ENCODE measurements around the gene ALKBH5.
A peak's percentile ranks its signal among the peaks of the same experiment; 100 is the strongest.

Gene ALKBH5

DNA sequence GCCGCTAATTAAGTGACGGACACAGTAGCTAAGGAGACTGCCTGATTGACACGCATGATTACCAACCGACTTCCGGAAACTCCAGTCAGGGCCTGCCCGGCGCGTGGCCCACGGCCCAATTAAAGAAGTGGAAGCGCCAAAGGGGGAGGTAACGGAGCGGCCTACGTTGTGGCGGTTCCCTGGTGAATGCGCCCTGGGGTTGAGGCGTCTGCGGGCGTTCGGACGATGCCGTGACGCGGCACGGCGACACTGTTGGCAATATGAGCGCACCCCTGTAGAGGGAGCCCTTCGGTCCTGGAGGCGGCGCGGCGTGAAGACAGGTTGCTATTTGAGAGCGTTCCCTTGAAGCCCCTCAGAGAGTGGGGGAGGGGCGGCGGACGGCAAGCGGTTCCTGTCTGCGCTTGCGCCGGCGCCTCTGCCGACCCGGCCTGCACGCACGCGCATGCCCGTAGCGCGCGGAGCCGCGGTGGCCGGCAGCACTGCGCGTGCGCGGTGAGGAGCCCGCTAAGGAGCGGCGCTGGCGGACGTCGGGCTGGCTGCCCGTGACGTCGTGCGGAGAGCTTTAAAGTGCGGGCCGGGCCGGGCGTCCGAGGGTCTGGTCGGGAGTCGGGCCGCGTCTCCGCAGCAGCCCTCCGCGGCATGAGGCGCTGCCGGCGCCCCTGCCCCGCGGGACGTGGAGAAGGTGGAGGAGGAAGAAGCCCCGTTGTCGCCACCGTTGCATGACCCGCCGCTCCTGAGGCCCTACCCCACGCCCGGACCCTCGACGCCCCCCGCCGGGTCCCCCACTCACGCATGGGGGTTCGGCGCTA, at the start of gene ALKBH5:
ALKBH5 (plus strand) TSS at position 495 of the 809 bp plus-strand sequence. CDS start 416 bp downstream, outside the sequence.
- Histone ChIP-seq H3K4me1 (ENCODE audit: control insufficient read depth in 2 of 2, insufficient read depth in 2 of 2, low read length in 2 of 2) (peaks cover 47 to 55% of the 10 kb centered on the region in 2 donors), H3K9ac (ENCODE audit: low read depth in 1 of 2, low read length in 2 of 2) (peak within 1 kb of the TSS; percentile 89 to 93), H3K36me3 (ENCODE audit: control insufficient read depth in 2 of 2, insufficient read depth in 2 of 2, low read length in 2 of 2) (peaks cover 5 to 7% of the 10 kb centered on the region in 2 donors), H3K27me3 (ENCODE audit: control insufficient read depth in 2 of 2, insufficient read depth in 2 of 2, low read length in 2 of 2) (no peaks in the 10 kb centered on the region), H3K4me3 (ENCODE audit: low read length in 2 of 2) (peak within 1 kb of the TSS; percentile 89), H3K9me3 (ENCODE audit: control insufficient read depth in 2 of 2, low read length in 2 of 2) (no peaks in the 10 kb centered on the region), H3K27ac (ENCODE audit: low read depth in 2 of 2, low read length in 2 of 2) (peak within 1 kb of the TSS; percentile 98)

DNA sequence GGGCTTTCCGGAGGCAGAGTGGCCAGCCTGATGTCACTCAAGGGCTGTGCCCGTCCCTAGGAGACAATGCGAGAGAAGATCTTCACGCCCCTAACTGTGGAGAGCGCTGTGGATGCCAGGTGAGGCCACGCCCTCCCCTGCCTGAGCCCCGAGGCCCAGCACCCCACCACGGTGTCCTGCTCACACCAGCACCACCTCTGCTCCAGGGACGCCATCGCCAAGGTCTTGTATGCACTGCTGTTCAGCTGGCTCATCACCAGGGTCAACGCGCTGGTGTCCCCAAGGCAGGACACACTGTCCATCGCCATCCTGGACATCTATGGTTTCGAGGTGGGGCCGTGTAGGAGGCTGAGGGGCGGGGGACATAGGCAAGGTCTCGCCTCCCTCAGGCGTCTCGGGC, 47.3 kb upstream of the ALKBH5 start:
- no peak overlapping the region for H3K27ac ChIP-seq (ENCODE audit: low read depth in 2 of 2, low read length in 2 of 2)
- H3K36me3 ChIP-seq (ENCODE audit: control insufficient read depth in 2 of 2, insufficient read depth in 2 of 2, low read length in 2 of 2), result no peaks in the 10 kb centered on the region
- no peaks in the 10 kb centered on the region for H3K4me1 ChIP-seq (ENCODE audit: control insufficient read depth in 2 of 2, insufficient read depth in 2 of 2, low read length in 2 of 2)

GRCh38 chr17:18138065-18138749, 45.4 kb upstream of the ALKBH5 start:
- Histone ChIP-seq H3K27me3 (ENCODE audit: control insufficient read depth in 2 of 2, insufficient read depth in 2 of 2, low read length in 2 of 2) (peaks cover 0 to 4% of the 10 kb centered on the region in 2 donors), H3K27ac (ENCODE audit: low read depth in 2 of 2, low read length in 2 of 2) (no peak overlapping the region), H3K36me3 (ENCODE audit: control insufficient read depth in 2 of 2, insufficient read depth in 2 of 2, low read length in 2 of 2) (no peaks in the 10 kb centered on the region), H3K4me3 (ENCODE audit: low read length in 2 of 2) (no peak overlapping the region), H3K9me3 (ENCODE audit: control insufficient read depth in 2 of 2, low read length in 2 of 2) (no peaks in the 10 kb centered on the region), H3K4me1 (ENCODE audit: control insufficient read depth in 2 of 2, insufficient read depth in 2 of 2, low read length in 2 of 2) (no peaks in the 10 kb centered on the region), H3K9ac (ENCODE audit: low read depth in 1 of 2, low read length in 2 of 2) (no peak overlapping the region)

More for the DNA sequence above, 47.3 kb upstream of the ALKBH5 start:
- Histone ChIP-seq H3K27me3 (ENCODE audit: control insufficient read depth in 2 of 2, insufficient read depth in 2 of 2, low read length in 2 of 2) (no peaks in the 10 kb centered on the region), H3K9me3 (ENCODE audit: control insufficient read depth in 2 of 2, low read length in 2 of 2) (no peaks in the 10 kb centered on the region), H3K4me3 (ENCODE audit: low read length in 2 of 2) (no peak overlapping the region), H3K9ac (ENCODE audit: low read depth in 1 of 2, low read length in 2 of 2) (no peak overlapping the region)

- H3K27ac ChIP-seq (ENCODE audit: low read depth in 2 of 2, low read length in 2 of 2), result no peak overlapping the region
- peaks cover 0 to 4% of the 10 kb centered on the region in 2 donors for H3K27me3 ChIP-seq (ENCODE audit: control insufficient read depth in 2 of 2, insufficient read depth in 2 of 2, low read length in 2 of 2)
- no peak overlapping the region for H3K4me3 ChIP-seq (ENCODE audit: low read length in 2 of 2)
Measured at GRCh38 chr17:18139092-18139491, 44.5 kb upstream of the ALKBH5 start.

DNA sequence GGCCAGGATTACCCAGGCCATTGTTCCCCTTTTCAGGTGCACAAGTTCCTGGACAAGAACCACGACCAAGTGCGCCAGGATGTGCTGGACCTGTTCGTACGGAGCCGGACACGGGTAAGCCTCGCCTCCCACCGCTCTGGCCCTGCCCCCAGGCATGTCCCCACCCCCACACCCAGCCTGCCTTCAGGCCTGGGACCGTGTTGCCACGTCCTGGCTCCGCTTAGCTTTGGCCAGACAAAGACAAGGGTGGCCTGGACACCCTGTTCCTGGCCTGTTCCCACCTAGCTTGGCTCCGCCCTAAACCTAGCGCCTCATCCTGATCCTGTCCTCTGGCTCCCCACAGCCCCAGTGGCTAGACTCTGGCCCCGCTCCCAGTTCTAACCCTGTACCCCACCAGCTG, 44.1 kb upstream of the ALKBH5 start:
- no peak overlapping the region for H3K27ac ChIP-seq (ENCODE audit: low read depth in 2 of 2, low read length in 2 of 2)
- no peak overlapping the region for H3K4me3 ChIP-seq (ENCODE audit: low read length in 2 of 2)
- no peaks in the 10 kb centered on the region for H3K4me1 ChIP-seq (ENCODE audit: control insufficient read depth in 2 of 2, insufficient read depth in 2 of 2, low read length in 2 of 2)
- no peaks in the 10 kb centered on the region for H3K9me3 ChIP-seq (ENCODE audit: control insufficient read depth in 2 of 2, low read length in 2 of 2)
- H3K36me3 ChIP-seq (ENCODE audit: control insufficient read depth in 2 of 2, insufficient read depth in 2 of 2, low read length in 2 of 2), result no peaks in the 10 kb centered on the region
- no peak overlapping the region for H3K9ac ChIP-seq (ENCODE audit: low read depth in 1 of 2, low read length in 2 of 2)
- H3K27me3 ChIP-seq (ENCODE audit: control insufficient read depth in 2 of 2, insufficient read depth in 2 of 2, low read length in 2 of 2), result peaks cover 0 to 4% of the 10 kb centered on the region in 2 donors

More at GRCh38 chr17:18139092-18139491, 44.5 kb upstream of the ALKBH5 start:
- Histone ChIP-seq H3K9ac (ENCODE audit: low read depth in 1 of 2, low read length in 2 of 2) (no peak overlapping the region), H3K36me3 (ENCODE audit: control insufficient read depth in 2 of 2, insufficient read depth in 2 of 2, low read length in 2 of 2) (no peaks in the 10 kb centered on the region), H3K4me1 (ENCODE audit: control insufficient read depth in 2 of 2, insufficient read depth in 2 of 2, low read length in 2 of 2) (no peaks in the 10 kb centered on the region), H3K9me3 (ENCODE audit: control insufficient read depth in 2 of 2, low read length in 2 of 2) (no peaks in the 10 kb centered on the region)

DNA sequence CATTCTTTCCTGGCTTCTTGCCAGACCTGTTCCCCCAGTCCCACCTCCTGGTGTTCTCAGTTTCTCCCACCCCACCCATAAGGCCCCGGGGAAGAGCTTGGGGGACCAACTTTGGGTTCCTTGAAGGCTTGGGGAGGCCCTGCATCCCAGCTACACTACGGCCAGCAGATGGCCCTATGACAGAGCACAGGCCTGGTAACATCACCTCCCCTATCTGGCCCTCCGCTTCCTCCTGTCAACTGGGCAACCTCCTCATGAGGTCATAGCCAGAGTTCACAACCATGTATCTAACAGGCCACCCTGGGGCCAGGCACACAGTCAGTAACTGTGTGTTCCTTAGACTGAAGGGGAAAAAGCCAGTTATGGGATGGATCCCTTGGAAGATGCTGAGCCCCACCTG, 43.7 kb upstream of the ALKBH5 start:
- H3K4me1 ChIP-seq (ENCODE audit: control insufficient read depth in 2 of 2, insufficient read depth in 2 of 2, low read length in 2 of 2), result no peaks in the 10 kb centered on the region
- no peak overlapping the region for H3K27ac ChIP-seq (ENCODE audit: low read depth in 2 of 2, low read length in 2 of 2)
- no peak overlapping the region for H3K9ac ChIP-seq (ENCODE audit: low read depth in 1 of 2, low read length in 2 of 2)
- no peaks in the 10 kb centered on the region for H3K9me3 ChIP-seq (ENCODE audit: control insufficient read depth in 2 of 2, low read length in 2 of 2)
- peaks cover 0 to 4% of the 10 kb centered on the region in 2 donors for H3K27me3 ChIP-seq (ENCODE audit: control insufficient read depth in 2 of 2, insufficient read depth in 2 of 2, low read length in 2 of 2)
- no peaks in the 10 kb centered on the region for H3K36me3 ChIP-seq (ENCODE audit: control insufficient read depth in 2 of 2, insufficient read depth in 2 of 2, low read length in 2 of 2)
- no peak overlapping the region for H3K4me3 ChIP-seq (ENCODE audit: low read length in 2 of 2)

GRCh38 chr17:18140648-18141047, 43.0 kb upstream of the ALKBH5 start:
- Histone ChIP-seq H3K4me1 (ENCODE audit: control insufficient read depth in 2 of 2, insufficient read depth in 2 of 2, low read length in 2 of 2) (no peaks in the 10 kb centered on the region), H3K27ac (ENCODE audit: low read depth in 2 of 2, low read length in 2 of 2) (no peak overlapping the region), H3K4me3 (ENCODE audit: low read length in 2 of 2) (no peak overlapping the region), H3K27me3 (ENCODE audit: control insufficient read depth in 2 of 2, insufficient read depth in 2 of 2, low read length in 2 of 2) (peaks cover 0 to 4% of the 10 kb centered on the region in 2 donors), H3K9ac (ENCODE audit: low read depth in 1 of 2, low read length in 2 of 2) (no peak overlapping the region), H3K36me3 (ENCODE audit: control insufficient read depth in 2 of 2, insufficient read depth in 2 of 2, low read length in 2 of 2) (no peaks in the 10 kb centered on the region), H3K9me3 (ENCODE audit: control insufficient read depth in 2 of 2, low read length in 2 of 2) (no peaks in the 10 kb centered on the region)

- Histone ChIP-seq H3K27ac (ENCODE audit: low read depth in 2 of 2, low read length in 2 of 2) (no peak overlapping the region), H3K36me3 (ENCODE audit: control insufficient read depth in 2 of 2, insufficient read depth in 2 of 2, low read length in 2 of 2) (no peaks in the 10 kb centered on the region), H3K4me1 (ENCODE audit: control insufficient read depth in 2 of 2, insufficient read depth in 2 of 2, low read length in 2 of 2) (no peaks in the 10 kb centered on the region), H3K9me3 (ENCODE audit: control insufficient read depth in 2 of 2, low read length in 2 of 2) (no peaks in the 10 kb centered on the region), H3K9ac (ENCODE audit: low read depth in 1 of 2, low read length in 2 of 2) (no peak overlapping the region), H3K4me3 (ENCODE audit: low read length in 2 of 2) (no peak overlapping the region), H3K27me3 (ENCODE audit: control insufficient read depth in 2 of 2, insufficient read depth in 2 of 2, low read length in 2 of 2) (peaks cover 0 to 4% of the 10 kb centered on the region in 2 donors)
Measured at GRCh38 chr17:18141210-18141803, 42.3 kb upstream of the ALKBH5 start.

GRCh38 chr17:18142417-18142816, 41.2 kb upstream of the ALKBH5 start:
- H3K4me1 ChIP-seq (ENCODE audit: control insufficient read depth in 2 of 2, insufficient read depth in 2 of 2, low read length in 2 of 2), result no peaks in the 10 kb centered on the region
- H3K27me3 ChIP-seq (ENCODE audit: control insufficient read depth in 2 of 2, insufficient read depth in 2 of 2, low read length in 2 of 2), result peaks cover 0 to 4% of the 10 kb centered on the region in 2 donors
- no peaks in the 10 kb centered on the region for H3K9me3 ChIP-seq (ENCODE audit: control insufficient read depth in 2 of 2, low read length in 2 of 2)
- H3K9ac ChIP-seq (ENCODE audit: low read depth in 1 of 2, low read length in 2 of 2), result no peak overlapping the region
- H3K36me3 ChIP-seq (ENCODE audit: control insufficient read depth in 2 of 2, insufficient read depth in 2 of 2, low read length in 2 of 2), result no peaks in the 10 kb centered on the region
- H3K4me3 ChIP-seq (ENCODE audit: low read length in 2 of 2), result no peak overlapping the region
- no peak overlapping the region for H3K27ac ChIP-seq (ENCODE audit: low read depth in 2 of 2, low read length in 2 of 2)

Measured in mucosa of rectum (tissue), 2 donors.